Astrocyte of the spinal cord (primary cell): Measurements from ENCODE around the gene NUDC.

ENCODE experiments used
- DNase-seq: peaks from one replicate; pipeline ENCODE4 v3.0.0; 2011; ENCODE audit warnings: low read depth, low spot score
- H3K4me3 ChIP-seq: 2 replicates; pipeline ENCODE4 v1.5.1; 2011; ENCODE audit warnings: low read depth, mild to moderate bottlenecking, low read length, moderate library complexity
- CTCF ChIP-seq: IDR thresholded peaks from 2 replicates; pipeline ENCODE4 v1.5.1; 2012; ENCODE audit warnings: low read depth, mild to moderate bottlenecking, low read length, inconsistent platforms
- in situ Hi-C: cut with HindIII; loops from 2 replicates; pipeline ENCODE4 v1.10.0; 2017; ENCODE audit warnings: low sequenced_read_pairs

NUDC gene

GRCh38 chr1:26911399-26912146 lies 10.0 kb upstream of the NUDC start:
- no peak overlapping the region for H3K4me3 ChIP-seq
- no peak for TF ChIP-seq CTCF
- in situ Hi-C loops: no loop called here
- no peak for DNase-seq

- no peak overlapping the region for H3K4me3 ChIP-seq
- in situ Hi-C loops: no loop called here
- no peak for TF ChIP-seq CTCF
- no peak for DNase-seq
These were observed 9.4 kb upstream of the NUDC start for GRCh38 chr1:26912147-26912490.

GRCh38 chr1:26913389-26913753 lies 8.2 kb upstream of the NUDC start:
- TF ChIP-seq CTCF: no peak
- in situ Hi-C loops: no loop called here
- no peak for DNase-seq
- H3K4me3 ChIP-seq: no peak overlapping the region

- no peak for DNase-seq
- no peak for TF ChIP-seq CTCF
- no peak within 1 kb of the TSS for H3K4me3 ChIP-seq
- in situ Hi-C loops: no loop called here
These were observed 7.6 kb upstream of the NUDC start, which contains the start of gene NR0B2 for GRCh38 chr1:26913754-26914619. Gene NR0B2 (minus strand): TSS chr1:26913975. CDS start chr1:26913940, 35 bp downstream.

- H3K4me3 ChIP-seq: no peak overlapping the region
- no peak for DNase-seq
- in situ Hi-C loops: no loop called here
- no peak for TF ChIP-seq CTCF
These were observed 6.2 kb upstream of the NUDC start for GRCh38 chr1:26915204-26915842.

GRCh38 chr1:26921126-26921539 lies 410 bp upstream of the NUDC start:
- in situ Hi-C loops: no loop called here
- no peak for DNase-seq

More at GRCh38 chr1:26921126-26921539, 410 bp upstream of the NUDC start:
- TF ChIP-seq CTCF: no peak
- H3K4me3 ChIP-seq: peak overlapping the region; percentile 89
